NCI-H748 (cell line): ENCODE results near the gene TPRG1.

Source experiments
- DNase-seq: peaks from one replicate; lab custom pipeline; 2025; ENCODE audit not compliant: unreplicated experiment; lab: John Stamatoyannopoulos, UW

TPRG1 gene

DNA sequence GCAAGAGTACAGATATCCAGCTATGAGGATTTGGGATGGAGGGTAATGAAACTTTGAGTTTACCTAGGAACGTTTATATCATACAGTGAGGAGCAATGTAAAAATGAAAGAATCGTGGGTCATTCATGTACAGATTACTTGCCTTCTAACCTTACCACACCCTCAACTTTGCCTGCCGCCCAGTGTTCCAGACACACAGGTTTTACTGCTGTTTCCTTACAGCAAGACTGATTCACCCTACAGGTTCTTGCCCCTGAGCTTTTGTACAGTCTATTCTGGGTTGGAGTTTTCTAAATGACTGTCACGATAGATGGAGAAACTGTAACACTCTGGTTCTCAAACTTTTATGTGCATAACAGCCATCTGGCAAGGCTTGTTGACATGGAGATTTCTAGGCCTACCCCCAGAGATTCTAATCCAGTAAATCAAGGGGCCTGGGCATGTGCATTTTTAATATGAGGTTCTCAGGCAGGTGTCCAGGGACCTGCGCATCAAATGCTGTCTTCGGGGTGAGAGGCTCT is 6.6 kb upstream of the TPRG1 start:
- DNase-seq: no peak

DNA sequence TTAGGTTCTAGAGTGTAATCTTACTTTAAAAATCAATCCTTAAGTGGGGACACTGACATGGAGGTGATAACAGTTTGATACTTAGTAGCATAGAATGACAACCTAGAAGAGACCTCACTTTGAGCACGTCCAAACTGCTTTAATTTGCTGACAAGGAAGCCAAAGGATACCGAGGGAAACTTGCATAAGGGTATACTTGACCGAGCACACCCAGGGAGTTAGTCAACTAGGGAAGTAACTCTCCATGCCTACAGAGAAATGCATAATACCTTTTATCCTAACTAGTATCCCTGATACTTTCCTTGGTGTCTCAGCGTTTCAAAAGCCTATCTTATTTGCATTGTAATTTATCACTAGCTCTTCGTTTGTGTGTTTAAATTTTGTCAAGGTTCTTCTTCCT is 5.5 kb upstream of the TPRG1 start:
- DNase-seq: no peak

DNA sequence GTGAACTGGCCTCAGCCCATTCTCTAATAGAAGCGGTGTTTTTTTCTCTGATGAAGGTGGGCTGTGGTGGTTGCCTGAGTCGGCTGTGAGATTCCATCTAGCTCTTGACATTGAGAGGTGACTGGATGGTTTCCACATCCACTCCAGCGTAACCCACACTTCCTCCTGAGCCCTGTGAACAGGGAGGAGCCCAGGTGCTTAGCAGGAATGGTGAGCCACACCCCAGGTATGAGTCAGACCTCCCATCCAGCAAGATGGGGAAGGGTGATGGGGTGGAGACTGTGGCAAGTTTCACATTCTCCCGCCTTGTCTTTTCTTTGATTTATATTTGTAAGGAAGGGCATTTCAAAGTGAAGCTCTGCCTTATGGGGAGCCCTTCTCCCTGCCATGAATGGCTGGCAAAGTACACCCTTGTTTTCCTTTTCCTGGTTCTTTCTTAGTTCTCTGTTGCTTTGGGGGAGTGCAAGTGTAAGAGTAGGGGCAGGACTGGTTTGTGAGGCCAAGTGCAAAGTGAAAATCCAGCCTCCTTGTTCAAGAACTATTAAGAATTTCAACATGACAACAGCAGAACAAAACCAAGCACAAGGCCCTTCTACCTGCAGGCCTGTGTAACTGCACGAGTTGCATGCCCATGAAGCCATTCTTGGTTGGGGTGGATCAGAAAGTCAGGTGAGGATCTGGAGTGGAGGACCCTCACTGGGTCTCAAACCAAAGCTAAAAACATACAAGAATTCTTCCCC is 4.6 kb upstream of the TPRG1 start:
- peak; percentile 1 for DNase-seq

DNA sequence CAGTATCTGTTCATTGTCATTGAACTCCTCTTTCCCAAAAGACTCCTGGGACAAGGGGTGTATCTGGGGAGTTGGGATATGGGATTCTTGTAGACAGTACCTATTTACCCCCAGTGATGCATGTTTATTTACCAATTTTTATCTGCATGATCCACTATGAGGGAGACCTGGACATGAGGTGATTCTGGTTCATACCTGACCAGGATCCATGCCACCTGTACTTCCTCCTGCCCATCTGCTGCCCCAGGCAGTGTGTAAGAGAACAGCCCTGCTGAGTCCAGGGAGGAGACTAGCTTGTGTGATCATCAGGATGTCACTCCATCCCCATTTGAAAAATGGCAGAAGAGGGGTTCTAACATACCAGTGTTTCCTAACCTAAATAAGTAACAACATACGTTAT is 3.1 kb upstream of the TPRG1 start:
- DNase-seq: no peak

DNA sequence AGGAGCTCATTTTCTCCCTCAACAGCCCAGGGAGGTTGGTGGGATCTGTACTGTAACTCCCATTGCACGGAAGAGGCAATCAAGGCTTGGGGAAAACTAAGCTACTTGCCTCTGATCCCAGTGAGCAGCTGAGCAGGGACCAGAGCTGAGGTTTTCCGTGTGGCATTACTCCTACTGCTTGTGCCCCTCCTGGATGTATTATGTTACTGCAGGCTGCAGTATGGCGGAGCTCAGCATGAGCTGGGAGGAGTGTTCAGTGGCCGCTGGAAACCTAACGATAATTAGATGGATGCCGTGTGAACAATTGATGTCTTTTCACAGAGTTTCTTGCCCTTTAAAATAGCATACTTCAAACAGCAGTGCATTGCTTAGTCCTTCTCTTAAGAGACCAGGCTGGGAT is 2.0 kb upstream of the TPRG1 start:
- no peak for DNase-seq

DNA sequence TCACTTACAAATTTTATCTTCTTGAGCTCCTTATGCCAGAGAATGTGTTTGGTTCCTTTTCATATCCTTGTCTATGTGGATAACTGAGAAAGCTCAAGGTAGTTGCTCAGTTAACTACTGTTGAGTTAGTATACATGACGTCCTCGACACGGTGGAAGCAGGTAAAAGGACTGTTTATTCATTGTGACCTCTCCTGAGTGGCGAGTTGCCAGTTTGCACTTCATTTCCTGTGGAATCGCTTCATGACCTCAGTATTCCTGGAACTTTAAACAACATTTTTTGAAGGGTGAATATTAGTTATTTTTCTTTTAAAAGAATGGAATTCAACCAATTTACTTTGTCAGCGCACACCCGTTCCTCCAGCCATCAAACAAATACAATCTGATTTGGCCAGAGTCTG is 1.2 kb upstream of the TPRG1 start:
- peak; percentile 37 for DNase-seq

DNA sequence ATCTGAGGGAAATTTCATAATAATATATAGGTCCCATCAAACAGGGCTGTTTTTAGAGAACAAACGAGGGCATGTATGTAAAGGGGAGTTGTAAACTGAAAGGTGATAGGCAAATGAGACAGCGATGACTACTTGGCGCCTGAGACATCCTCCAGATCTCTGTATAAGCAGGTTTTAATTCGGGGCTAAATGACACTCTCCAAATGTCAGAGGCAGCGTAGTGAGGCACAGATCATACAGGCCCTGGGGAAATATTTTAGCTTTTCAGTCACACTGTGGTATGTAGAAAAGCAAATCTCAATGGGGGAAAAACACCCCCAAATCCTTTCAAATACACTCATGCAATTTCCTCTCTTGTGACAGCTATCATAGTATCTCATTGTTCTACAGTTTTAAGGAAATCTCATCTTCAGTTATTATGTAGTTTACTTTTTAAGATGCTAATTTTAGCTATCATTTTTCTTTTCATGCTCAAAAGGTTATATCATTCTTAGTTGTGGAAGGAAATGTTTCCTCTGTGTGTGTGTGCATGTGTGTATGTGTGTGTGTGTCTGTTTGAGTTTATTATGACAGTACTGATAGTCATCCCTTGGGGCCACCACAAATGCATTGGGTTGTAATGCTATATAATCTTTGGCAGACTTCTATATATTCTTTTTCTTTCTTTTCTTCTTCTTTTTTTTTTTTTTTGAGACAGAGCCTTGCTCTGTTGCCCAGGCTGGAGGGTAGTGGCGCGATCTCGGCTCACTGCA is 1.1 kb downstream of the TPRG1 start:
- DNase-seq: no peak

DNA sequence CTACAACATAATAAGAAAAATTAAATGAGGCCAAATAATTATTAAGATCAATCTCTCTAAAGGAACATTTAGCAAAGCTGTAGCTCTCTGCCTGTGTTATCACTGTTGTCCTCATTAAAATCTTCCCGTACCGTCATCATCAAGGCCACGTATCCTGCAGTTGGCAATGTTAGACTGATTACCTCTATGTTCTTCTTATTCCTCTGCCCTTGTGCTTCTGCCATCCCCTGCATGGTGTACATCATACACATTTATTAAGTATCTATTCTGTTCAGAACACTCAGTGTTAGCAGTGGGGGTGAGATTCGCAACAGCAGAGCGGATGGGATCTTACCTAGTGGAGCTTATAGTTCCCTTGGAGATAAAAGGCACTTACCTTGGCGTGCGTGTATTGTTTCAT is 12.8 kb downstream of the TPRG1 start:
- no peak for DNase-seq

DNA sequence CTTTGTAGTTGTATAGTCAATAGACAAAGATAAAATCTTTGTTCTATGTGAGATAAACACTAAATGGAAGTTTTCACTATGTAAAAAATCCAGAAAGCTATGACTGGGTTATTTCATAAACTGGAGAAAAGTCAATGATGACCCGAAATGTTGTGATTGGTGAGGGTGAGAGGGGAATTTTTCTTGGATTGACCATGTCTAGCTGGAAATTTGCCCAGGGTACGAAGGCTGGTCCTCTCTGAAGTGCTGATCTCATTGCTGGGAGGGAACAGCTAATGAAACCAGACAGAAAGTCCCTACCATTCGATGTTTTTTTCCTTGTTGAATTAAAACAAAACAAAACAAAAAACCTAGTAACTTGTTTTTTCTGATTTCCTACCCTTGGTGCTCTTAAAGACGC is 14.3 kb downstream of the TPRG1 start:
- DNase-seq: no peak

DNA sequence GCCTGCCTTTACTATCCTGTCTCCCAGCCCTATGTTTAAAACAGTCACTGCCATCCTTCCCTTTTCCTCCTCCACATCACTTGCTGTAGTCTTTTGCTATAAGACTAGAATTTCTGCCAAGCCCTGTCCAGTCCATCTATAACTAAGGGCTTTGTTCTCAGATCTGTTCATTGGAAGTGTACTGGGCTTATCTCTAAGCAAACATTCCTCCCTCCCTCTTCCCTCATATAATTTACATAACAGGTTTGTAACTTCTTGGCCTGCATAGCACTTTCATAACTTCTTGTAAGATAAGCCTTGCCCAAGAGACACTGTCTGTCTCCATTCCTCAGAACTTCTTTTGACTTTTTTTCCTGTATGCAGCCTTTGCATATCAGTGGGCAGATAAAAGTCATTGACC is 16.7 kb downstream of the TPRG1 start:
- DNase-seq: no peak

DNA sequence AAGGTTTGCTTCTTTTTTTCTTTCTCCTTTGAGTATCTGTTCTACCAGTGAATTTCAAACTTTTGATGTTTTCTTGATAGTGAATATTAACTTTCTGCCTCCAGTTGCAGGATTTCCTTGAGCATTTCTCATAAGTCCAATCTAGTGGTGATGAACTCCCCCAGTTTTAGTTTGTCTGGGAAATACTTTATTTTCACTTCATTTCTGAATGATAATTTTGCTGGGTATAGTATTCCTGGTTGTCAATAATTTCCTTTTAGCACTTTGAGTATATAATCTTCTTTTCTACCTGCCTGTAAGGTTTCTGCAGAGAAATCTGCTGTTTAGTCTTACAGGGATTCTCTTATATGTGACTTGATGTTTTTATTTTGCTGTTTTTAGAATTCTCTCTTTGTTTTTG is 21.0 kb downstream of the TPRG1 start:
- no peak for DNase-seq

DNA sequence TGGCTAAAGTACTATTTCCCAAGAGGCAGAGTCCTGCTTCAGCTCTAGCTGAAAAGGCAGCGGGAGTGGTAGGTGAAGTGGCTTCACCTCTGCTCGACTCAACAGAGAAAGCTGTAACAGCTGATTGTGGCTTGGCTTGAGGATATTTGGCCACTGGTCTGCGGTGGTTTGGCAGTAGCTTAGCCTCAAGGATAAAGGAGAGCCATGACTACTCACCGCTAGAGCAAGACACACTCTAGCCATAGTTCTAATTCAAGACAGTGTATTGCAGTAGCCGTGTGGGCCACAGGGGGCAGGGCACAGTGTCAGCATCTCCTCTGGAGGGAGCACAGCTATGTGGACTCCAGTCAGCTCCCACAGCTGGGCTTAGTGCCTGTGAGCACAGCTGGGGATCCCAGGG is 23.5 kb downstream of the TPRG1 start:
- no peak for DNase-seq

DNA sequence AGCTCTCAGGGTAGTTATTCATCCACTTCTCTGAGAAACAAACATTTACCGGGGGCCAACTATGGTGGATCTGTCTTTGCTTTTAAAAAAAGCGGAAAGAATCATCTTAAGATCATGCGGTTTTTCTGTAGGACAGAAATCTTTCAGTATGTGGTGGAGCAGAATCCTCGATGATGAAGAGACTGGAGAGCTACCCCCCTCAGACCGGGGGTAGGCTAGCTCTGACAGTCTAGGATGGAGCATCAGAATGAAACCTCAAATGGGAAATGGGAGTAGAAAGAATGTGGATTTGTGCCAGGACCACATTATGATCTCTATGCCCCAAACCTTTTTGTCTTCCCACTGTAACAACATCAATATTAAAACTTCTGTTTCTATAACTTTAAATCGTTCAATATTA is 30.3 kb downstream of the TPRG1 start:
- DNase-seq: no peak

DNA sequence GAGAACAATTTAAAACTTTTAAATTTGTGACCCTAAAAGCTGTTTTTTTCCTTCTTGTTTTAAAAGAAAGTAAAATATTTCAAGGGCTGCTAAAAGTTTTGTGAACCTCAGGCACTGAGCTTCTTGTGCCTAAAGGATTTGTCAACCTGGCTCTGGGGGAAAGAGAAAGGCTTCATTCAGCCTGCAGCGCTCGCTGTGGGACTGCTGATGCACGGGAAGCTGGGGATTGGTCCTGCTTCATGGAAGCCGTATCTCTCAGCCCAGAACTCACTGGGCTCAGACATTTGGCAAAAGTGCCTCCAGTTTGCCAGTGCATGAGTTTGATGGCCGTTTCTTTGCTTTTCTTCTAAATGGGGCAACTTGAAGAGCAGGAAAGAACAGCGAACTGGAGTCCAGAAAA is 30.8 kb downstream of the TPRG1 start:
- no peak for DNase-seq

DNA sequence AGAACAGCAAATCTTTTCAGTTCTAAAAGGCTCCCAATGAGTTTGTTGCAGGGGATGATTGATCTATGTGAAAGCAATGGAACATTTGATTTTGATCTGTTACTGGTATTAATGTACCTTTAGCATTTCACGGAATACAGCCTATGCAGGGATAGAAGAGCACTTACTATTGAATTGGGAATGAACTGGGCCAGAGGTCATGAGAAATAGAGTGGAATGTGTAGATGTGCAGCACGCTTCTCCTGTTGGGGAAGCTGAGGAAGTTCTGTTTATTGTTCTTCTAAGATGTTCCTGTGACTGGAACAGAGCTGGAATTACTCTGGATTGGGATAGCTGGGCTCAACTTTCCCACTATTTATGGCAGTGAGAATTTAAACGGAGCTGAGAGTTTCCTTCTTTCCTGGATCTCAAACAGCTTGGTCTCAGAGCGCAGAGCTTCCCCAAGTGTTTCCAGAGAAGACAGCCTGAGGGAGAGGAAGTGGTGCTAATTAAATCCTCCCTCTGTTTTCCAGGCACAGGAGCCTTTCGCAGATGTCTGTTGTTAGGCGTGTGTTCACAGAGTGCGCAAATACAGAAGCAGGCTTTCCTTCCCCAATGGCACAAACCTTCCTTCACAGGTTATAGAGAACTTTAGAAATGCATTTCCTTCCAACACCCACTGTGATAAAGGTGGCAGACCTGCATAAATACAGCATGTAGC is 32.5 kb downstream of the TPRG1 start:
- peak; percentile 5 for DNase-seq

DNA sequence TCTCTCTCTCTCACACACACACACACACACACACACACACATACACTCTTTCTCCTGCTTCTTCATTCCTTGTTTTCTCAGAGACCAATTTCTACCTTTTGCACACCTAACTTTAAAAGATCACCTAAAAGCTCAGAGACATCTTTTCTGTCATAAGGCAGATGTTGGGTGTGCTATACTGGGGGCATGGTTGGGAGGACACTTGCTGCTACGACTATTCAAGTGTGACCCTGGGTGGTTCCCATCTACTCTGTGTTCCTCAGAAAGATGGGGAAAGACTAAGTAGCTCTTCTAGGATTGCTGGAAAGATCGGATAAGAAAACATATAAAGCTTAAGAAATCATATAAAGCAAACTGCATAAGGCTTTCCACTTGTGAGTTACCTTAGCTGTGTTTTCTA is 33.2 kb downstream of the TPRG1 start:
- no peak for DNase-seq

DNA sequence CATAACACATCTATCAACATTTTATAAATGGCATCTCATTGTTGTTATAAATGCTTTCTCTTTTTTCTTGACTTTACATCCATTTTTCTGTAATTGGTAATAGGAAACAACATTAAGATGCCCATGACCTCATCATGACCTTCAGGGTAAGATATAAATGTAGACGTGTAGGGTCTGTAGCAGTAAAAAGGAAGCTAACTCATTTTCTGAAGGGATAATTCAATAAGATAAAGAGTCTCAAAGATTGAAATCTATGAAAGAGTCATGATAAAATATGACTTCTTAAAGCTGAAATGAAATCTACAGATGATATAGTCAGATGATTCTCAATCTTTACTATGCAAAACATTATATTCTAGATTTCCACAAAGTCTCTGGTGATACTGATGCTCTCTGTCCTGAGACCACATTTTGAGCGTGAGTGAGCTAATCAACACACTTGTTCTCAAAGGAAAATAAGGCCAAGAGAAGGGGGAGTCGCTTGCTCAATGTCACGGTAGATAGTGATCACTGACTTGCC is 38.5 kb downstream of the TPRG1 start:
- DNase-seq: no peak

DNA sequence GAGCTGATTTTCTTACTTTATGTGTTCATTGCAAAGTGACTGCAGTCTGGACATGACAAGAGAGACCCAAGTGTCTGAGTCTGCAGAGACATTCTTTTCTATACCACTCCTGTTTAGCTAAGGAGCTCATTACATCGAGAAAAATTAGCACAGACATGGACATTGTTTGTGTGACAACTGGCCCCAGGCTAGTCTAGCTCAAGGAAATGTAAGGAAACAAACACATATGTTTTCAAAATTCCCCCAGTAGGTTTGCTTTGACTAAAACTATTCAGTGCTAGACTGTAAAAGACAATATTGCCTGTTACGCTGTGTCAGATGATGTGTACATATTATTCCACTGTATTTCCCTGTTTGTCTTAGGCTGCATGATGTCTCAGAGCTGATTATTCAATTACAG is 40.9 kb downstream of the TPRG1 start:
- DNase-seq: no peak

DNA sequence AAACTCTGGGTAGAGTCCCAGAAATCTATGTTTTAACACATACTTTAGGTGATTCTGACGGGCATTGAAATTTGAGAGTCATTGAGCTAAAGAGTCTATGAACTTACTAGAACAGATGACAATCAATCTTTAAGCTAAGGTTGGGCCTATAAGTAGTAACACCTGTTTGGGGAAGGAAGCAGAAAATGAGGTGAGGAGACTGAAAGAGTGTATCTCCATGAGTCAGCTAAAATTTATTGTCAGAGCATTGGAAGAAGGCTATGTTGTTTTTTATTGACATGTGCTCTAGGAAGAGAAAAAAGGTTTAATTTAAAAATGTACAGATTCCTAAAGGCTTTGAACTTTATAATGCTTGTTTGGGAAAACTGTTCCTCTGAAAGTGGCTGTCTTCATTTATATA is 42.9 kb downstream of the TPRG1 start:
- DNase-seq: no peak

DNA sequence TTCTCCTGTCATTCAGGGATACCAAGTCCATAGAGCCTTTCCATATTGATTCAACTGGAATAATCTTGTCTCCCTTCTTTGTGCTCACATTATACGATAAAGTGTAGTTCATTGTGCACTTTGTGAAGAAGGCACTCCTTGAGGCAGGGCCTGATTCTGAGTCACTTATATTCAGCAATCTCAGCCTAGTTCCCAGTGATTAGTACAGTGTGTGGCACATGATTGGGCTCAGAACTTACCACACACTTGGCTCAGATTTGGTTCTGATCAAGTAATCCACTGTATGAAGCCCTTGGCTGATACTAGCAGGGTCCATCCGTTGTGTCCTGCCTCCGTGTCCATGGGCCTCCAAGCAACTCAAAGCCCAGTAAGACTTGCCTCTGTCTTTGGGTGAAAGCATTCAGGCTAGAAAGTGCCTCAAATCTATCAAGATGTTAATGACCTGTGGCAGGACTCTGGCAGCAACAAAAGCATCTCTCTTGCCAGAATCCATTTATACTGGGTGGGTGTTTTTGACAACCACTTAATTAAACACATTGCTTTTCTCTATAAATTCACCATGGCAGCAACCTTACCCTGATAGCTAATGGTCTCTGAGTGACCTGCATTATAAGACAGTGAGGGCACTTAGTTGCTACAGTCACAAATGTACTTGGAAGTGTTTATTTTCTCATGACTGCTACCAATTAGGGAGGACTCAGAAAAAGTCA is 51.3 kb downstream of the TPRG1 start:
- peak; percentile 15 for DNase-seq

DNA sequence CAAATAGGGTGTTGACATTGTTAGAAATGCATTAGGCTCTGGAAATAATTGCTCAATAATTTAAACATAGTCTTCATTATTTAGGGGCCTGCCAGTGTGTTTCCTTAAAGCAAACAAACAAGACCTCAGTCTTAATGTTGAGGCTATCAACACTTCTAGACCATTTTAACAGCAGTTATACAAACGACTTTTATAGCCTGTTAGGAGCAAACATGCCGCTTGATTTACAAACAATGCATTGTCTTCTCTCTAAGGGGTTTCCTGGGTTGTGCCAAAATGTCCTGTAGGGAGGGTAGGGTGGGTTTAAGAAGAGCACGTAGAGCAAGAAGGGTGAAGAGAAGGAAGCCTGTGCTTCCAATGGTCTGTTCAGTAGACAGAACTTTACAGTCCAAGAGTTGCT is 53.7 kb downstream of the TPRG1 start:
- DNase-seq: peak; percentile 8
